Endothelial cell of hepatic sinusoid (primary cell): ENCODE measurements around the gene UBXN2A.

Experiments
- in situ Hi-C: cut with HindIII; loops from 2 replicates; pipeline ENCODE4 v1.10.0; 2017; ENCODE audit warnings: low sequenced_read_pairs

The UBXN2A gene

GRCh38 chr2:23939987-23940717 lies at the start of gene UBXN2A:
UBXN2A (plus strand) TSS chr2:23940463; CDS start chr2:23958315, 17,852 bp downstream.
- in situ Hi-C loops, result no loop called here

- in situ Hi-C loops, result loop anchor here (5.0 kb wide), 1 partner anchor 38 kb away; no protein-coding TSS in a partner anchor
Measured at GRCh38 chr2:23900133-23900532, 40.1 kb upstream of the UBXN2A start.

DNA sequence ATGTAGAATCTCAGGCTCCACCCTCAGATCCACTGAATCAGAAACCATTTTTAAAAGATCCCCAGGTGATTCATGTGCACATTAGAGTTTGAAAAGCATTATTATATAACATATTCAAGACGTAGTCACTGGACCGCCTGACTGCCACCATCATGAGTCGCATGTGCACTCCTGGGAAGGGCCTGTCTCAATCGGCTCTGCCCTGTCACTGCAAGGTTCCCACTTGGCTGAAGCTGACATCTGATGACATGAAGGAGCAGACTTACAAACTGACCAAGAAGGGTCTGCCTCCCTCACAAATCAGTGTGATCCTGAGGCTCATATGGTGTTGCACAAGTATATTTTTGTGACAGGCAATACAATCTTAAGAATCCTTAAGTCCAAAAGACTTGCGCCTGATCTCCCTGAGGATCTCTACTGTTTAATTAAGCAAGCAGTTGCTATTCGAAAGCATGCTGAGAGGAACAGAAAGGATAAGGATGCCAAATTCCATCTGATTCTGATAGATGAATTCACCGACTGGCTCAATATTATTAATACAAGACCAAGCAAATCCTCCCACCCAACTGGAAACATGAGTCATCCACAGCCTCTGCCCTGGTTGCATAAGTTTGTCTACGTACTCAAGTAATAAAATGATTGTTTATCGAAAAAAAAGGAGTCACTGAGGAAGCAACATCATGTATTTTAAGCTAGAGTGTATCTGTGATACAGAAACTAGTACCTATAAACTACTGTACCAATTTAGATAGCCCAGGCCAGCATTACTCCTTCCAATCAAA lies 39.5 kb upstream of the UBXN2A start:
- in situ Hi-C loops, result loop anchor here (5.0 kb wide), 1 partner anchor 38 kb away; no protein-coding TSS in a partner anchor

DNA sequence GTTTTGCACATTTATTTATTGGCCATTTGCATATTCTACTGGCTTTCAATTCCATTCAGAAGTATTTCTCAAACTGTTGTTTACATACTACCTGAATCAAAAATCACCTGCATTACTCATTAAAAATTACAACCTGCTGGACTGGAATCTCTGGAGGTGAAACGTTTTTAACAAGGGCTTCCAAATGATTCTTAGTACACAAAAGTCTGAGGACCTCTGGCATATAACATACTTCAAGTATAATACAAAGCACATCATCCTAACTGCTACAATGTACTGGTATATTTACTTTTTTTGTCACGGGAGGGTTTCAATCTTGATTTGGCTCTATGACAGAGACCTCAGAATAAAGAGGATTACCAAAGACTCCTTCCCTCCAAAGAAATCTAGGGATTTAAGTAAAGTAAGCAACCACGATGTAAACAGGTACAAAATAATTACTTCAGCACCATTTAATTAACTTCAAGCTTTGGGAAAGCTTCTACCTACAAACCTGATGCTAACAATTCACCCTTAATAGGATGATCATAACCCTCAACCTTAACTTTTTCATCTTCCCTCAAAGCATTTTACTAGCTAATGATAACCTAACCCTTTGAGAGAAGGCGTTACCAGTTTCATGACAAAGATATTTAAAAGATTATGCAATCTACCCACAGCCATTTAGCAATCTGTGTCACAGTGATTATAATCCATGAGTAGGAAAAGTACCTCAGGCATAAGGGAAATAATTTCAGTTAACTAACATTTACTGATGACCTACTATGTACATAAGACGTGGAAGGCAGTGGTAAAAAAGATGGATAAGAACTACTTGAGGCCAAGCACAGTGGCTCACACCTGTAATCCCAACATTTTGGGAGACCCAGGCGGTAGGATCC lies 38.1 kb upstream of the UBXN2A start:
- in situ Hi-C loops, result loop anchor here (5.0 kb wide), 1 partner anchor 40 kb away; no protein-coding TSS in a partner anchor

- in situ Hi-C loops, result loop anchor here (5.0 kb wide), 1 partner anchor 41 kb away; no protein-coding TSS in a partner anchor
Measured at GRCh38 chr2:23903034-23903433, 37.2 kb upstream of the UBXN2A start.

DNA sequence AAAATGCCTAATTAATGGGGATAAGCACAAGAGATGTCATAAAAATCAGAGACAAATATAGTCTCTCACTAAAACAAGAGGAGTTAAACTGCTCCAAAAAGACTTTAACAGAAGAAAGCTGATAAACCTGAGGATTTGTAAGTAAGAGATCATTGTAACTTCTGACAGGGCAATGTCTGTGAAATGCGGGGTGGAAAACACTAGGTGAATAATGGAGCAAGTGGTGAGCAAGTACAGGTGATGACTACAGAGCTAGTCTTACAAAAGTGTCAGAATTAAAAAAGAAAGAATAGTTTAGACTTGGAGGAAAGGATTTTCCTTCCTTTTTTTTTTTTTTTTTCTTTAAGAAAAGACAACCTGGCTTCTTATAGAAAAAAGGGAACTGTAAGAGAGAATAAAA lies 36.0 kb upstream of the UBXN2A start:
- in situ Hi-C loops, result loop anchor here (5.0 kb wide), 1 partner anchor 42 kb away; no protein-coding TSS in a partner anchor

DNA sequence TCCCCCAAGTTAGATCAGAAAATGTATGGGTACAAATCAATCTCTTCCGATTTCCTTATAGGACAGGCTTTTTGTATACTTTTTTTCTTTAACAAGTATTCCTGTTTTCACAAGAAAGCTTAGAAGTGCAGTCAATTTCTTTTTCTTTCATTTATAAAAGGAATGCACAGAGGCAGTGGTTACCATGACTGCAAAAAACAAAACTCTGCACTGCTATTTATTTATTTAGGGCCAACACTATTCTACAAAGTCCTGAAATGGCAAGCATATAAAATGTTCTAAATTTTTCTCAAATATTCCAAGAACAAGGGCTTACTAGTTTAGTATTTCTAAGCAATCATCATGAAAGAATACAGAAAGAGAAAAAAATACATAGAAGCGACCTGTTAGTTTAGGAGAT lies 35.6 kb upstream of the UBXN2A start:
- in situ Hi-C loops, result loop anchor here (5.0 kb wide), 1 partner anchor 42 kb away; no protein-coding TSS in a partner anchor

GRCh38 chr2:23905155-23905554 lies 35.1 kb upstream of the UBXN2A start:
- in situ Hi-C loops, result no loop called here

DNA sequence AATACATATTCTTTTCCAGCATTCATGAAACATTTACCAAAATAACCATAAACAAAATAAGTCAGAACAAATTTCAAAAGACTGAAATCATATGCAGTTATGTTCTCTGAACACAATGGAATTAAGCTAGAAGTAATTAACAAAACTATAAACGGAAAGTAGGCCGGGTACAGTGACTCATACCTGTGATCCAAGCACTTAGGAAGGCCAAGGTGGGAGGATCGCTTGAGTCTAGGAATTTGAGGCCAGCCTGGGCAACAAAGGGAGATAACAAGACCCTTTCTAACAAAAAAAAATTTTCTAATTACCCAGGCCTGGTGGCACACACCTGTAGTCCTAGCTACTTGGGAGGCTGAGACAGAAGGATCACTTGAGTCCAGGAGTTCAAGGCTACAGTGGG lies 28.2 kb upstream of the UBXN2A start:
- in situ Hi-C loops, result no loop called here

DNA sequence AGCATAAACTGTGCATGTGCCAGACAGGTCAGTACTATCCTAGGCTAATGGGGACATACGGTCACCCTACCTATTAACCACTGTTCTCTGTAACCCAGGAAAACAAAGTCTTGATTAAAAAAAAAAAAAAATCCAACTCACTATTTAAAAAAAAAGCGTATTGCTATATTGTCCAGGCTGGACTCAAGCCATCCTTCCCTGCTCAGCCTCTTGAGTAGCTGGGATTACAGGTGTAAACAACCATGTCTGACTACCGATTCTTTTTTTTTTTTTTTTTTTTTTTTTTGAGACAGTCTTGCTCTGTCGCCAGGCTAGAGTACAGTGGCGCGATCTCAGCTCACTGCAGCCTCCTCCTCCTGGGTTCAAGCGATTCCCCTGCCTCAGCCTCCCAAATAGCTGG lies 24.9 kb upstream of the UBXN2A start:
- in situ Hi-C loops, result no loop called here

- in situ Hi-C loops, result no loop called here
Measured at GRCh38 chr2:23916727-23917405, 23.4 kb upstream of the UBXN2A start.

- in situ Hi-C loops, result no loop called here
Measured at GRCh38 chr2:23918837-23919489, 21.3 kb upstream of the UBXN2A start.

DNA sequence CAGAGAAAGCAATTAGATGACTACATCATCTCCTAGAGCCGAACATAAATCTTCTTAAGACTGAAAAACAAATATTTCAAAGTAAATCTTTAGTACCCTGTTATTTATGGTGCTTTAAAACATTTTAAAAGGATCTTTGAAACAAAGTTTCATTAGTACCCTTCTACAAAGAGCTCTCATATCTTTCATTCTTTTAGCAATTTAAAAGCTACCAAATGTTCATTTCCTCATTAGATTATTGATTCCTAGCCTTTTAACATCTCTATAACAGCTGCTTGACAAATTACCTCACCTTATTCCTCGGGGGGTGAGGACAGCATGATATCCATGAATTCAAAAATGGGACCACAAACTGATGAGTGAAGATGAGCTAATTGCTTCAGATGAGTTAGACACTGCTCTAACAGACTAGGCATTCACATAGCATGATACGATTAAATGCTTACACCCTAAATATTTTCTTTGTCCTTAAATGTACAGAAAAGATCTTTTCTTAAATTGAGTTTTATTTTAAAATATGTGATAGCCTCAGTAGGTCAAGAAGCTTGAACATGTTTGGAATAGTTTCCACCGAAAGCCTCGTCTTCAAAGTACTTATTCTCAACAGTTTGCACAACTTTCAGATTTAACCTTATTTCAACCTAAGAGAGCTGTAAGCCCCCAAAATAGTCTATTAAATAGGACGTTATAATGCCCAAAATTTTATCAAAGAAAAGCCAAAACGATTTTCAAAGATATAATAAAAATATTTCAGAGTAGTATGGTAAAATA lies 15.5 kb upstream of the UBXN2A start:
- in situ Hi-C loops, result no loop called here

- in situ Hi-C loops, result no loop called here
Measured at GRCh38 chr2:23925702-23926289, 14.5 kb upstream of the UBXN2A start.

DNA sequence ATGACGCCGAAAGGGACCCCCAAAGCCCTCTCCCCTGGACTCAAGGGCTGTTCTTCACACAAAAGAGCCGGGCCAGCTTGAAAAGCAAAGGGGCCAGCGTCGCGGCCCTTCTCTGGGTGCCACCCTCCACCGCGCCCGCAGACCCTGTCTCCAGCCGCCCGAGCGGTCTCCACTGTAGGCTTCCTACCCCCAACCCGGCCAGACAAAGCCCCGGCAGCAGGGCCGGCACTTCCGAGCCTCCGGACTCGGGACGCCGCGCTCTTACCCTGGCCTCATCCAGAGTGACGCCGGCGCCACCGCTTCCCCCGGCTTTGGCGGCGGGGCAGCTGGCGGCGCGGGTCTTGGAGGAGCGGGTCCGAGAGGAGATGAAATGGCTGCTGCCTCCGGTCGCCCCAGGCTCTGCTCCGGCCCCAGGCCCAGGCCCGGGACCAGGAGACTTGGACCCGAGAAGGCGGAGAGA lies 13.9 kb upstream of the UBXN2A start:
- in situ Hi-C loops, result no loop called here

DNA sequence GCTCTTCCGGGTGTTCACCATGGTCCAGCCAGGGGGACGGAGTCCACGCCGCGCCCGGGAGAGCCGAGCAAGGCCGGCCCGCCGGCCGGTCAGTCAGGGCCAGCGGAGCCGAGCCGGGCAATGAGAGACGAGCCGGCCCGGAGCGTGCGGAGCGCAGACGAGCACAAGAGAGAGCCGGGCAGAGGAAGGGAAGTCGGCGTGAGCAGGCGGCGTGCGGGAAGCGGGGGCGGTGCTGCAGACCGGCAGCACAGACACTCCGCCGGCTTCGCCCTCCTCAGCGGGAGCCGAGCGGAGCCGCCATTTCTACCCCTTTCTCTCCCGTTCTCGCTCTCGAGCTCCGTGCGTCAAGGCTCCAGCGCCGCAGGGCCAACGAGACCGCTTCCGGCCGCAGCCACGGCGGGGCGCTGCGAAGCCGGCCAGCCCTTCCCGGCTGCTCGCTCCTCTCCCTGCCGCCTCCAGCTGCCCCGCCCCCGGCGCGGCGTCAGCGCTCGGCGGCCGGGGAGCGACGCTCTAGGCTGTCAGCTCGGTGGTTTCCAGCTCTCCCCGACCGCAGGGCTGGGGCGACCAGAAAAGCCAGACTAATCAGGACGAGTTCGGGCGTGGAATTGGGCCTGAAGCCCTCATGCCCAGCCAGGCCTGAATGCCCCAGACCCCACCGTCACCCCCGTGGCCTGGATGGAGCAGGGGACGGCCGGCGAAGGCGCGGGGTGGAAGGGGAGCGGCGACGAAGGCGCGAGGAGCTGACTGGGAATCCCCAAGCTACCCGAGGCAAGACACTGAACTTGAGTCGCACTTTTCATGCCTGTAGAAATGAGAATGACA lies 13.3 kb upstream of the UBXN2A start, which contains the start of gene ATAD2B:
Gene ATAD2B, minus strand, starts transcription at position 374 of the 822 bp plus-strand sequence. Its CDS starts 353 bp downstream, at position 21.
- in situ Hi-C loops, result no loop called here

GRCh38 chr2:23934259-23934658 lies 6.0 kb upstream of the UBXN2A start:
- in situ Hi-C loops, result no loop called here
